ENCODE data around the gene HOXD1.

GRCh38 chr2:176149481-176149938 is 39.0 kb upstream of the HOXD1 start:
- TF ChIP-seq CTCF (IDR thresholded peaks at IDR 0.05) (no peak), POLR2A (IDR thresholded peaks at IDR 0.05) (no peak)

All from thyroid gland (tissue), 4 donors.